ENCODE results near the gene SLC25A39. TPM values are rescaled to one million over a fixed set of nuclear protein-coding genes. Genes with fewer than 3 reads are reported as not detected.

Gene SLC25A39
- total RNA-seq, 1 donor from 2014 or later, result 104 TPM

DNA sequence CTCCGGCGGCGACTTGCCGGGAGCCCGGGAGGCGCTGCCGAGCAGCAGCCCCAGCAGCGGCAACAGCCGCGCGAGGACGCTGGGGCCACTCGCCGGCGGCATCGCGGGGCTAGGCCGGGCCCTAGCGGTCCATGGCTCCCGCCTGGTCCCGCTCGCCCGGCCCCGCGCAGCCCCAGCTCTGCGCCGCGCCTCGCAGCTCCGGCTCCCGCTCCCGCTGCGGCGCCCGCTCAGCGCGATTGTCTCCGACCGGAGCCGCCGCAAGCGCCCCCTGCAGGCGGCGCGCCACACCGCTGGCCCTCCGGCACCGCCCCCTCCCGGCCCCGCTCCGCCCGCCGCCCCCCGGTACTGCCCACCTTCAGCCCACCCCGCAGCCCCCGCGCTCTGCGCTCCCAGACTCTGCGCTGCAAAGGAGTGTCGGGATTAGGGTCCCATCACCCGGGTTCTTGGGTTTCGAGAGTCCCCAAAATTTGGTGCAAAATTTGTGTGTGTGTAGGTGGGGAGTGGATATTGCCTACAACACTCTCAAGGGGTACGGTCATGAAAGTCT is 39.1 kb upstream of the SLC25A39 start, which contains the start of gene FAM171A2:
FAM171A2 (minus strand) TSS at position 241 of the 547 bp plus-strand sequence; CDS start at position 102, 139 bp downstream.
- peaks cover 17% of the 10 kb centered on the region for H3K27me3 Mint-ChIP-seq (ENCODE audit: unreplicated experiment)
- peaks cover 9% of the 10 kb centered on the region for H3K9me3 Mint-ChIP-seq (ENCODE audit: unreplicated experiment)
- TF ChIP-seq, protein P1, sequence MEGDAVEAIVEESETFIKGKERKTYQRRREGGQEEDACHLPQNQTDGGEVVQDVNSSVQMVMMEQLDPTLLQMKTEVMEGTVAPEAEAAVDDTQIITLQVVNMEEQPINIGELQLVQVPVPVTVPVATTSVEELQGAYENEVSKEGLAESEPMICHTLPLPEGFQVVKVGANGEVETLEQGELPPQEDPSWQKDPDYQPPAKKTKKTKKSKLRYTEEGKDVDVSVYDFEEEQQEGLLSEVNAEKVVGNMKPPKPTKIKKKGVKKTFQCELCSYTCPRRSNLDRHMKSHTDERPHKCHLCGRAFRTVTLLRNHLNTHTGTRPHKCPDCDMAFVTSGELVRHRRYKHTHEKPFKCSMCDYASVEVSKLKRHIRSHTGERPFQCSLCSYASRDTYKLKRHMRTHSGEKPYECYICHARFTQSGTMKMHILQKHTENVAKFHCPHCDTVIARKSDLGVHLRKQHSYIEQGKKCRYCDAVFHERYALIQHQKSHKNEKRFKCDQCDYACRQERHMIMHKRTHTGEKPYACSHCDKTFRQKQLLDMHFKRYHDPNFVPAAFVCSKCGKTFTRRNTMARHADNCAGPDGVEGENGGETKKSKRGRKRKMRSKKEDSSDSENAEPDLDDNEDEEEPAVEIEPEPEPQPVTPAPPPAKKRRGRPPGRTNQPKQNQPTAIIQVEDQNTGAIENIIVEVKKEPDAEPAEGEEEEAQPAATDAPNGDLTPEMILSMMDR (IDR thresholded peaks at IDR 0.05; ENCODE audit: partially characterized antibody, unreplicated experiment), result peak; percentile 85

DNA sequence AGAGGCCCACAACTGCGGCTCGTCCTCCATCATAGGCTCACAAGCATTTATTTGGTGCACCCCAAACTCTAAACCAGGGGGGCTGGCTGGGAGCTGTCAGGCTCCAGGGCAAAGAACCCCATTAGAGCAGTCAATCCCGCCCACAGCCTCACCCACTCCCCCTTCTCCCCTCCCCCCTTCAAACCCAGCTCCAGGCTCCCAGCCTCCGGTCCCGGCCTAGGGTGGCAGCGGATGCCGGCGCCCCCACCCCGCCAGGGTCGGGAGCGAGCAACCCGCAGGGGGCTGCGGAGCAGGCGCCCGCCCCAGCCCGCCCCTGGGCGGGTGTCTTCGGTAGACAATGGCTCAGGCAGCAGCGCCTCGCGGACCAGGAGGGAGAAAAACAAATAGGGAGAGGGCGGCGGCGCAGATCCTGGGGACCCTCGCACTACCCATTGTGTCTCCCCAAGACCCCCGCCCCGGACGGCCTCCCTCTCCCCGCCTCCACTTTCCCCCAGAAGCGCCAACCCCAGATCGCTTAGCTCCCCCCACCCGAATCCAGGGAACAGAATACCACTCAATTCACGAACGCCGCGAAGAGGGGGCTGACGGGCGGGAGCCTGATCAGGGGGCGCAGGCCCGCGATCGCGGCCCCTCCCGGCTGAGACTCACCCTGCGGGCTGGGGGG is 38.5 kb upstream of the SLC25A39 start:
- TF ChIP-seq, protein P1 (IDR thresholded peaks at IDR 0.05; ENCODE audit: partially characterized antibody, unreplicated experiment), result no peak
- peaks cover 10% of the 10 kb centered on the region for H3K9me3 Mint-ChIP-seq (ENCODE audit: unreplicated experiment)
- H3K27me3 Mint-ChIP-seq (ENCODE audit: unreplicated experiment), result peaks cover 15% of the 10 kb centered on the region
- H3K36me3 Mint-ChIP-seq (ENCODE audit: unreplicated experiment), result no peaks in the 10 kb centered on the region
- peak; percentile 52 for DNase-seq
- peak overlapping the region; percentile 90 for H3K27ac Mint-ChIP-seq (ENCODE audit: unreplicated experiment)
- peaks cover 24% of the 10 kb centered on the region for H3K4me1 Mint-ChIP-seq (ENCODE audit: low read depth, unreplicated experiment)
- H3K4me3 Mint-ChIP-seq (ENCODE audit: unreplicated experiment), result peak overlapping the region; percentile 88

More for the DNA sequence above, 39.1 kb upstream of the SLC25A39 start, which contains the start of gene FAM171A2:
- peak within 1 kb of the TSS; percentile 88 for H3K4me3 Mint-ChIP-seq (ENCODE audit: unreplicated experiment)
- DNase-seq, result peak; percentile 86
- peaks cover 24% of the 10 kb centered on the region for H3K4me1 Mint-ChIP-seq (ENCODE audit: low read depth, unreplicated experiment)
- no peaks in the 10 kb centered on the region for H3K36me3 Mint-ChIP-seq (ENCODE audit: unreplicated experiment)
- peak within 1 kb of the TSS; percentile 90 for H3K27ac Mint-ChIP-seq (ENCODE audit: unreplicated experiment)

DNA sequence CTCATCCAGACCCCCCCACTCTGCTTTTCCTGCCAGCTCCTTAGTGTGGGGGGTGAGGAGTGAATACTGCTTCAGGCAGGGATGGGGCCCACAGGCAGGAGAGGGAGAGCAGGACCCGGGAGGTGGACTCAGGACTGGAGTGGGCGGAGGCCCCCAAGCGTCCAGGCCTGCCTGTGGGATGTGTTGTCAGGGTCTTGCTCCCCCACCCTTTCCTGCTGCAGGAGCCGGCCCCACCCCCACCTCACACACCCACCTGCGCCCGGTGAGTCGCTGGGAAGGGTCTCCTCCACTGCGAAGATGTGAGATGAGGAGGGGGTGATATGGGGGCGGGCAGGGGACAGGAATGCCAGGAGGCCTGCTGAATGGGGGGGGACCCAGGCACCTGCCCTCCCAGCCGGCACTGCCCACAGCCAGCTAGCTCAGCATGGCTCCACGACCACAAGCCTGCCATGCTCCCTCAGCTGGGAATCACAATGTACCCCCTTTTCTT is 37.9 kb upstream of the SLC25A39 start:
- no peak for DNase-seq

DNA sequence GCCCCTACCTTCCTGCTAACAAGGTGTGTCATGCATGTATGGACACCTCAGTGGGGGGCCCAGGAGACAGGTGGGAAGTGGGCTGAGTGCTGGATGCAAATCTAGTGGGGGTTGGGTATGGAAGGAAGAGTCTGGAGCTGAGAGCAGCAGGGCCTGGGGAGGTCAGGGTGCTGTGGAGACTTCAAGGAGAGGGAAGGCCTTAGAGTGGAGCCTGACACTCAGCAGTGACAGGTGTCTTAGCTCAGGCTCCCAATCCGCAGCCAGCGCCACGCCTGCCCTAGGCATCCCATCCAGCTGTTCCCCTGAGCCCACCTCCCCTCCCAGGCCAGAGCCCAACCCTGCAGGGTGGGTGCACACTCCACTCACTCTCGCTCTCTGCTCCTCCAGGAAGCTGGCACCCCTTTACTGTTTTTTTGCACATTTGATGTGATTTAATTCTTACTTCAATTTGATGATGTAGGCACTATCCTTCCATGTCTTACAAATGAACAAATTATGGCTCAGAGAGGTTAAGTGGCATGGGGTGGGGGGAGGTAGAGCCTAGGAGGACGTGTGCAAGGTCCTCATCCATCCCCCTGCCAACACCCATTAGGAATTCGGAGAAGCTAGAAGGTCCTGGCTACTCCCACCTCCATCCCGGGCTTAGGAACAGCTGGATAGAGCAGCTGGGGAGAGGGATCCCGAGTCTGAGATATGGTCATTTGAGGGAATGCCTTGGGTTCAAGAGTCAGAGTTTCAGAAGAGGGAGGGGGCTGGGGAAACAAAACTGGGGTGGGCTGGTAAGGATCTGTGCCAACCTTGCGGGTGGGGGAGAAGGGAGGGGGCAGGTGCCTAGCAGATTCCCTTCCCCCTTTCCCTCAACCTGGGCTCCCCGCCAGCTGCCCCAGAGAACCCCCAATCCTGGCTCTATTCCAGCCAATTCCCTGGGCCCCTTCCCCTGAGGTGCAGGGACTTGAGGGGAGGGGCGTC is 37.0 kb upstream of the SLC25A39 start:
- H3K9me3 Mint-ChIP-seq (ENCODE audit: unreplicated experiment), result peaks cover 10% of the 10 kb centered on the region
- H3K36me3 Mint-ChIP-seq (ENCODE audit: unreplicated experiment), result no peaks in the 10 kb centered on the region
- peaks cover 24% of the 10 kb centered on the region for H3K4me1 Mint-ChIP-seq (ENCODE audit: low read depth, unreplicated experiment)
- no peak for DNase-seq
- H3K4me3 Mint-ChIP-seq (ENCODE audit: unreplicated experiment), result peak overlapping the region; percentile 88
- TF ChIP-seq, protein P1 (IDR thresholded peaks at IDR 0.05; ENCODE audit: partially characterized antibody, unreplicated experiment), result no peak
- H3K27ac Mint-ChIP-seq (ENCODE audit: unreplicated experiment), result peak overlapping the region; percentile 72
- H3K27me3 Mint-ChIP-seq (ENCODE audit: unreplicated experiment), result peaks cover 15% of the 10 kb centered on the region

More for the DNA sequence above, 37.9 kb upstream of the SLC25A39 start:
- H3K9me3 Mint-ChIP-seq (ENCODE audit: unreplicated experiment), result peaks cover 10% of the 10 kb centered on the region
- TF ChIP-seq, protein P1 (IDR thresholded peaks at IDR 0.05; ENCODE audit: partially characterized antibody, unreplicated experiment), result no peak
- H3K27me3 Mint-ChIP-seq (ENCODE audit: unreplicated experiment), result peaks cover 12% of the 10 kb centered on the region
- H3K4me3 Mint-ChIP-seq (ENCODE audit: unreplicated experiment), result peak overlapping the region; percentile 88
- H3K4me1 Mint-ChIP-seq (ENCODE audit: low read depth, unreplicated experiment), result peaks cover 24% of the 10 kb centered on the region
- no peaks in the 10 kb centered on the region for H3K36me3 Mint-ChIP-seq (ENCODE audit: unreplicated experiment)
- H3K27ac Mint-ChIP-seq (ENCODE audit: unreplicated experiment), result no peak overlapping the region

All from glutamatergic neuron (in vitro differentiated cells).